HG03039 (cell line): Measurements from ENCODE around the gene ATP6V1G2.
"Not testable (repeated sequence)": the region's sequence is repeated elsewhere in the genome, so short reads cannot be mapped to it uniquely, and the experiment has no call there.

Source experiments
- ATAC-seq: cut with Tn5 transposase; IDR thresholded peaks from one replicate; pipeline ENCODE4 v1.9.1; 2021; ENCODE audit warnings: mild to moderate bottlenecking, moderate library complexity; ENCODE audit not compliant: unreplicated experiment

The ATP6V1G2 gene

GRCh38 chr6:31529329-31530150 lies 16.9 kb downstream of the ATP6V1G2 start:
- ATAC-seq = no peak

- ATAC-seq = no peak
Measured at GRCh38 chr6:31528821-31529328, 17.5 kb downstream of the ATP6V1G2 start, which contains the start of gene MCCD1. Gene MCCD1, plus strand, starts transcription at chr6:31528962. Its CDS starts 53 bp downstream, at chr6:31529015.

GRCh38 chr6:31528307-31528777 lies 18.1 kb downstream of the ATP6V1G2 start:
- no peak for ATAC-seq

GRCh38 chr6:31525932-31526591 lies 20.3 kb downstream of the ATP6V1G2 start:
- ATAC-seq = no peak

GRCh38 chr6:31525553-31525931 lies 20.9 kb downstream of the ATP6V1G2 start:
- ATAC-seq = no peak

- no peak for ATAC-seq
Measured at GRCh38 chr6:31521835-31522234, 24.6 kb downstream of the ATP6V1G2 start.

GRCh38 chr6:31513456-31514165 lies 32.8 kb downstream of the ATP6V1G2 start:
- no peak for ATAC-seq

GRCh38 chr6:31510007-31510406 lies 36.4 kb downstream of the ATP6V1G2 start:
- no peak for ATAC-seq

GRCh38 chr6:31509036-31509435 lies 37.4 kb downstream of the ATP6V1G2 start:
- not testable (repeated sequence) for ATAC-seq

- ATAC-seq = no peak
Measured at GRCh38 chr6:31502586-31502985, 43.8 kb downstream of the ATP6V1G2 start.

GRCh38 chr6:31499648-31500047 lies 46.8 kb downstream of the ATP6V1G2 start:
- not testable (repeated sequence) for ATAC-seq

GRCh38 chr6:31498748-31499147 lies 47.7 kb downstream of the ATP6V1G2 start:
- ATAC-seq = no peak

- ATAC-seq = peak; percentile 43
Measured at GRCh38 chr6:31497531-31498476, 48.6 kb downstream of the ATP6V1G2 start, which contains the start of gene MICB. Gene MICB, plus strand, starts transcription at chr6:31498145. Its CDS starts 49 bp downstream, at chr6:31498194.

- not testable (repeated sequence) for ATAC-seq
Measured at GRCh38 chr6:31496826-31497225, 49.6 kb downstream of the ATP6V1G2 start.

- no peak for ATAC-seq
Measured at GRCh38 chr6:31495580-31495979, 50.8 kb downstream of the ATP6V1G2 start.
